Astrocyte (in vitro differentiated cells and primary cell): ENCODE data around the gene OBSL1. TPM values are rescaled to one million over a fixed set of nuclear protein-coding genes. Genes with fewer than 3 reads are reported as not detected.

Source experiments
- DNase-seq: peaks from one replicate; pipeline ENCODE4 v3.0.0-alpha.2; 2010; ENCODE audit warnings: low read depth
- FAIRE-seq: peaks from 2 replicates; lab custom pipeline; 2011; peaks lifted over from hg19 to GRCh38; lab: Jason Lieb, UNC
- H2AFZ ChIP-seq: 2 replicates; pipeline ENCODE4 v1.6.0; 2012; ENCODE audit warnings: low read depth, low read length, inconsistent platforms
- H3K27ac ChIP-seq: 2 replicates; pipeline ENCODE4 v1.5.1; 2011; ENCODE audit warnings: low read depth, low read length, inconsistent platforms
- H3K27me3 ChIP-seq: 2 replicates; pipeline ENCODE4 v1.6.0; 2011; ENCODE audit warnings: low read length, inconsistent platforms; ENCODE audit not compliant: insufficient read depth
- H3K36me3 ChIP-seq: 2 replicates; pipeline ENCODE4 v1.5.1; 2011; ENCODE audit warnings: low read length, inconsistent platforms; ENCODE audit not compliant: insufficient read depth
- H3K4me1 ChIP-seq: 2 replicates; pipeline ENCODE4 v1.5.1; 2011; ENCODE audit warnings: low read length, inconsistent platforms; ENCODE audit not compliant: insufficient read depth
- H3K4me2 ChIP-seq: 2 replicates; pipeline ENCODE4 v1.6.0; 2012; ENCODE audit warnings: low read length, inconsistent platforms
- H3K4me3 ChIP-seq: 2 replicates; pipeline ENCODE4 v1.5.1; 2011; ENCODE audit warnings: low read depth, mild to moderate bottlenecking, low read length, inconsistent platforms; ENCODE audit not compliant: insufficient read depth
- H3K79me2 ChIP-seq: 2 replicates; pipeline ENCODE4 v1.6.0; 2012; ENCODE audit warnings: mild to moderate bottlenecking, low read length, inconsistent platforms; ENCODE audit not compliant: insufficient read depth
- H3K9ac ChIP-seq: 2 replicates; pipeline ENCODE4 v1.6.0; 2012; ENCODE audit warnings: mild to moderate bottlenecking, low read length, inconsistent platforms
- H3K9me3 ChIP-seq: 2 replicates; pipeline ENCODE4 v1.5.1; 2012; ENCODE audit warnings: low read depth, mild to moderate bottlenecking, low read length, inconsistent platforms; ENCODE audit not compliant: insufficient read depth
- H4K20me1 ChIP-seq: 2 replicates; pipeline ENCODE4 v1.6.0; 2012; ENCODE audit warnings: low read length, inconsistent platforms; ENCODE audit not compliant: insufficient read depth
- H3K27ac Mint-ChIP-seq: one replicate; pipeline ENCODE4 v1.8.0; 2021; ENCODE audit warnings: mild to moderate bottlenecking, mixed read lengths; ENCODE audit not compliant: unreplicated experiment
- H3K27me3 Mint-ChIP-seq: one replicate; pipeline ENCODE4 v1.8.0; 2021; ENCODE audit warnings: low read depth, mixed read lengths; ENCODE audit not compliant: unreplicated experiment
- H3K36me3 Mint-ChIP-seq: one replicate; pipeline ENCODE4 v1.8.0; 2021; ENCODE audit warnings: low read depth, mixed read lengths; ENCODE audit not compliant: unreplicated experiment
- H3K4me1 Mint-ChIP-seq: one replicate; pipeline ENCODE4 v1.8.0; 2021; ENCODE audit warnings: low read depth, mixed read lengths; ENCODE audit not compliant: unreplicated experiment
- H3K4me3 Mint-ChIP-seq: one replicate; pipeline ENCODE4 v1.8.0; 2021; ENCODE audit warnings: mild to moderate bottlenecking, moderate library complexity, mixed read lengths; ENCODE audit not compliant: unreplicated experiment
- H3K9me3 Mint-ChIP-seq: one replicate; pipeline ENCODE4 v1.8.0; 2021; ENCODE audit warnings: mild to moderate bottlenecking, mixed read lengths; ENCODE audit not compliant: unreplicated experiment
- EZH2 ChIP-seq: IDR thresholded peaks from 2 replicates; pipeline ENCODE4 v1.6.1; 2012; ENCODE audit warnings: mild to moderate bottlenecking, low read length, inconsistent platforms; ENCODE audit not compliant: insufficient read depth
- total RNA-seq: library from RNA; stranded (reverse); gene quantifications from 2 replicates; pipeline ENCODE4 v1.2.1, GENCODE V29; 2021
- TF ChIP-seq, protein P1 (sequence below): IDR thresholded peaks from 2 replicates; pipeline ENCODE4 v1.5.1; 2011; ENCODE audit warnings: low read depth, mild to moderate bottlenecking, inconsistent platforms, low read length, moderate library complexity; ENCODE audit not compliant: insufficient read depth

OBSL1 gene
- total RNA-seq, 1 donor from 2014 or later: 77.5 TPM

GRCh38 chr2:219554350-219554749 lies 17.0 kb downstream of the OBSL1 start:
- no peaks in the 10 kb centered on the region for H3K36me3 ChIP-seq
- Mint-ChIP-seq H3K27me3 (peaks cover 10% of the 10 kb centered on the region), H3K4me1 (peaks cover 1% of the 10 kb centered on the region), H3K4me3 (no peak overlapping the region), H3K27ac (no peak overlapping the region), H3K9me3 (no peaks in the 10 kb centered on the region), H3K36me3 (peaks cover 6% of the 10 kb centered on the region)
- no peaks in the 10 kb centered on the region for H3K79me2 ChIP-seq
- no peaks in the 10 kb centered on the region for H3K27me3 ChIP-seq
- no peak overlapping the region for H3K4me3 ChIP-seq
- no peak for DNase-seq
- no peaks in the 10 kb centered on the region for H3K9me3 ChIP-seq
- peaks cover 14% of the 10 kb centered on the region for H3K4me1 ChIP-seq
- FAIRE-seq: no peak
- H3K27ac ChIP-seq: no peak overlapping the region
- TF ChIP-seq EZH2: no peak
- TF ChIP-seq, protein P1, sequence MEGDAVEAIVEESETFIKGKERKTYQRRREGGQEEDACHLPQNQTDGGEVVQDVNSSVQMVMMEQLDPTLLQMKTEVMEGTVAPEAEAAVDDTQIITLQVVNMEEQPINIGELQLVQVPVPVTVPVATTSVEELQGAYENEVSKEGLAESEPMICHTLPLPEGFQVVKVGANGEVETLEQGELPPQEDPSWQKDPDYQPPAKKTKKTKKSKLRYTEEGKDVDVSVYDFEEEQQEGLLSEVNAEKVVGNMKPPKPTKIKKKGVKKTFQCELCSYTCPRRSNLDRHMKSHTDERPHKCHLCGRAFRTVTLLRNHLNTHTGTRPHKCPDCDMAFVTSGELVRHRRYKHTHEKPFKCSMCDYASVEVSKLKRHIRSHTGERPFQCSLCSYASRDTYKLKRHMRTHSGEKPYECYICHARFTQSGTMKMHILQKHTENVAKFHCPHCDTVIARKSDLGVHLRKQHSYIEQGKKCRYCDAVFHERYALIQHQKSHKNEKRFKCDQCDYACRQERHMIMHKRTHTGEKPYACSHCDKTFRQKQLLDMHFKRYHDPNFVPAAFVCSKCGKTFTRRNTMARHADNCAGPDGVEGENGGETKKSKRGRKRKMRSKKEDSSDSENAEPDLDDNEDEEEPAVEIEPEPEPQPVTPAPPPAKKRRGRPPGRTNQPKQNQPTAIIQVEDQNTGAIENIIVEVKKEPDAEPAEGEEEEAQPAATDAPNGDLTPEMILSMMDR: no peak
- no peak overlapping the region for H3K4me2 ChIP-seq
- no peak overlapping the region for H3K9ac ChIP-seq
- peaks cover 5% of the 10 kb centered on the region for H4K20me1 ChIP-seq
- no peak overlapping the region for H2AFZ ChIP-seq

DNA sequence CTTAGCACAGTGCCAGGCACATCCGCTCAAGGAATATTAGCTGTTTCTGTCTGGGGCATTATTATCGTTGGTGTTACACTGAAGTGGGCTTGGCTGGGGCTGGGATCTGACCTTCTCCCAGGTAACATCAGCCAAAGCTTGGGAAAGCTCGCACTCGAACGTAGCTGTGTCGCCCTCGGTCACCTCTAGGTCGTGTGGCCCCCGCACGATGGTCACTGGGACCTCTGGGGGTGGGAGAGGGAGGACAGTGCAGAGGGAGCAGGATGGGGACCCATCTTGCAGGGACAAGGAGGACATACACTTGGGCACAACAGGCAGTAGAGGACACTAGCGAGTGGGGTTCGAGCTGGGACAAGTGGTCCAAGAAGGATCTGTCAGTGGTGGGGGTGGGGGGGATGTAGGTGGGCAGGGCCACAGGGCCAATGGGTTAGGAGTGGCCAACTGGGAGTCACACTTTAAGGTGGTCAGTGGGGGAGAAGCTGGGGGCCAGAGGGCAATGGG lies 17.8 kb downstream of the OBSL1 start:
- DNase-seq (no peak), FAIRE-seq (no peak)
- H4K20me1 ChIP-seq: peaks cover 5% of the 10 kb centered on the region
- H3K36me3 Mint-ChIP-seq: peaks cover 8% of the 10 kb centered on the region
- H3K27me3 Mint-ChIP-seq: peaks cover 15% of the 10 kb centered on the region
- no peak overlapping the region for H3K4me3 ChIP-seq
- H3K27ac Mint-ChIP-seq: no peak overlapping the region
- H3K4me1 ChIP-seq: peaks cover 14% of the 10 kb centered on the region
- H3K9me3 ChIP-seq: no peaks in the 10 kb centered on the region
- no peaks in the 10 kb centered on the region for H3K36me3 ChIP-seq
- H3K27ac ChIP-seq: no peak overlapping the region
- no peaks in the 10 kb centered on the region for H3K79me2 ChIP-seq
- H3K4me2 ChIP-seq: peak overlapping the region; percentile 97
- H2AFZ ChIP-seq: no peak overlapping the region
- H3K9ac ChIP-seq: no peak overlapping the region
- no peaks in the 10 kb centered on the region for H3K27me3 ChIP-seq
- peak overlapping the region; percentile 55 for H3K4me3 Mint-ChIP-seq
- H3K9me3 Mint-ChIP-seq: no peaks in the 10 kb centered on the region
- TF ChIP-seq, protein P1: no peak
- no peak for TF ChIP-seq EZH2
- peaks cover 1% of the 10 kb centered on the region for H3K4me1 Mint-ChIP-seq

DNA sequence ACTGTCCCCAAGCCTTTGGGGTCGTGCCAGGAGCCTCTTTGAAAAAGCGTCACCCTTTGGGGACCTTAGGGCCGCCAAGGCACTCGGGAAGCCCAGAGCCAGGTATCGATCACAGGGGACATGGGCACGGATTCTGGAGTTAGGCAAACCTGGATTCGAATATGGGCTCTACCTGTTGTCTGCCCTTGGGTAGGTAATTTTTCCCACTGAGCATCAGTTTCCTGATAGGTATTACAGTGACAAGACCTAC lies 18.2 kb downstream of the OBSL1 start:
- Histone ChIP-seq H3K9me3 (no peaks in the 10 kb centered on the region), H3K79me2 (no peaks in the 10 kb centered on the region), H2AFZ (peak overlapping the region; percentile 86), H3K4me3 (peak overlapping the region; percentile 62), H4K20me1 (peaks cover 5% of the 10 kb centered on the region), H3K36me3 (no peaks in the 10 kb centered on the region), H3K27ac (no peak overlapping the region), H3K27me3 (no peaks in the 10 kb centered on the region), H3K9ac (peak overlapping the region; percentile 72), H3K4me1 (peaks cover 14% of the 10 kb centered on the region), H3K4me2 (peak overlapping the region; percentile 97)
- no peak overlapping the region for H3K27ac Mint-ChIP-seq
- DNase-seq (no peak), FAIRE-seq (no peak)
- peak overlapping the region; percentile 55 for H3K4me3 Mint-ChIP-seq
- TF ChIP-seq, protein P1: no peak
- TF ChIP-seq EZH2: no peak
- peaks cover 1% of the 10 kb centered on the region for H3K4me1 Mint-ChIP-seq
- peaks cover 17% of the 10 kb centered on the region for H3K27me3 Mint-ChIP-seq
- H3K9me3 Mint-ChIP-seq: no peaks in the 10 kb centered on the region
- H3K36me3 Mint-ChIP-seq: peaks cover 11% of the 10 kb centered on the region
